Neural cell (in vitro differentiated cells): Measurements from ENCODE around the gene HSFY2. TPM values are rescaled to one million over a fixed set of nuclear protein-coding genes. Genes with fewer than 3 reads are reported as not detected.
"Not testable (repeated sequence)": the region's sequence is repeated elsewhere in the genome, so short reads cannot be mapped to it uniquely, and the experiment has no call there.

Experiments used
- H2AFZ ChIP-seq: fragments of 200-600, 300-800 bp; sonication (generic), shearing (Covaris generic); 2 replicates; pipeline ENCODE4 v1.6.0; 2014; ENCODE audit warnings: low read depth, mild to moderate bottlenecking, antibody characterized with exemption, low read length, moderate library complexity
- H3F3A ChIP-seq: fragments of 200-600 bp; shearing (Covaris generic); 2 replicates; pipeline ENCODE4 v1.6.1; 2016; ENCODE audit warnings: mild to moderate bottlenecking, moderate library complexity, mixed read lengths, antibody characterized with exemption, low read length; ENCODE audit not compliant: insufficient read depth, poor library complexity, severe bottlenecking
- H3K27ac ChIP-seq: fragments of 200-600, 300-800 bp; sonication (generic), shearing (Covaris generic); 2 replicates; pipeline ENCODE4 v1.5.1; 2014; ENCODE audit warnings: mild to moderate bottlenecking, low read length, moderate library complexity
- H3K27me3 ChIP-seq: fragments of 300-800, 200-600 bp; sonication (generic), shearing (Covaris generic); 2 replicates; pipeline ENCODE4 v1.6.0; 2014; ENCODE audit warnings: mild to moderate bottlenecking, low read depth, low read length, moderate library complexity; ENCODE audit not compliant: insufficient read depth
- H3K36me3 ChIP-seq: fragments of 300-800, 200-600 bp; sonication (generic), shearing (Covaris generic); 2 replicates; pipeline ENCODE4 v1.5.1; 2014; ENCODE audit warnings: mild to moderate bottlenecking, antibody characterized with exemption, low read length, moderate library complexity; ENCODE audit not compliant: insufficient read depth
- H3K4me2 ChIP-seq: fragments of 300-800, 200-600 bp; sonication (generic), shearing (Covaris generic); 2 replicates; pipeline ENCODE4 v1.6.0; 2014; ENCODE audit warnings: mild to moderate bottlenecking, low read length
- H3K4me3 ChIP-seq: fragments of 300-800, 200-600 bp; sonication (generic), shearing (Covaris generic); 2 replicates; pipeline ENCODE4 v1.5.1; 2014; ENCODE audit warnings: mild to moderate bottlenecking, low read length, moderate library complexity
- H3K79me2 ChIP-seq: fragments of 200-600 bp; shearing (Covaris generic); replicated peaks from 2 replicates; pipeline ENCODE4 v1.6.0; 2014; ENCODE audit warnings: mild to moderate bottlenecking, low read length, moderate library complexity; ENCODE audit not compliant: insufficient read depth
- H3K9ac ChIP-seq: fragments of 300-800, 200-600 bp; sonication (generic), shearing (Covaris generic); 2 replicates; pipeline ENCODE4 v1.6.1; 2016; ENCODE audit warnings: mild to moderate bottlenecking, low read length, mixed read lengths
- H3K9me2 ChIP-seq: fragments of 200-600 bp; shearing (Covaris generic); 2 replicates; pipeline ENCODE4 v1.6.1; 2016; ENCODE audit warnings: mild to moderate bottlenecking, low read length, mixed read lengths; ENCODE audit not compliant: insufficient read depth
- H3K9me3 ChIP-seq: fragments of 200-600, 300-800 bp; sonication (generic), shearing (Covaris generic); 2 replicates; pipeline ENCODE4 v1.6.1; 2016; ENCODE audit warnings: mild to moderate bottlenecking, mixed run types, low read length, moderate library complexity, mixed read lengths
- H4K20me1 ChIP-seq: fragments of 200-600 bp; shearing (Covaris generic); 2 replicates; pipeline ENCODE4 v1.6.1; 2016; ENCODE audit warnings: mild to moderate bottlenecking, mixed run types; ENCODE audit not compliant: insufficient read depth
- polyA minus RNA-seq: library from RNA; depleted of rRNA, polyadenylated mRNA; stranded (reverse); fragments of >200 nt; gene quantifications from 2 replicates; pipeline ENCODE4 v1.2.3, GENCODE V29; 2014
- polyA plus RNA-seq: library from polyadenylated mRNA; depleted of rRNA; stranded (reverse); fragments of >200 nt; gene quantifications from 2 replicates; pipeline ENCODE4 v1.2.3, GENCODE V29; 2014
- small RNA-seq, 3 experiments: library from RNA; depleted of rRNA; stranded (forward); fragments of <200 nt; gene quantifications; one replicate each; pipeline ENCODE3, GENCODE V24; 2012

The HSFY2 gene
- polyA plus RNA-seq (0.35 TPM in 1 of 2 replicates, not detected in the other), polyA minus RNA-seq (0.46 TPM in 1 of 2 replicates, not detected in the other)

GRCh38 chrY:18773635-18774034 is at the start of gene HSFY2:
HSFY2 (minus strand) TSS chrY:18773735; CDS start chrY:18773618, 117 bp downstream.
- not testable (repeated sequence) for H3K4me2 ChIP-seq, H4K20me1 ChIP-seq, H3K9me2 ChIP-seq, H3K4me3 ChIP-seq, H3K79me2 ChIP-seq, H3K9me3 ChIP-seq, H3K27ac ChIP-seq, H3K9ac ChIP-seq, H2AFZ ChIP-seq, H3K27me3 ChIP-seq, H3K36me3 ChIP-seq, H3F3A ChIP-seq

- H3K4me2 ChIP-seq, H4K20me1 ChIP-seq, H3K9ac ChIP-seq: not testable (repeated sequence)
Measured at GRCh38 chrY:18815751-18816150, 42.2 kb upstream of the HSFY2 start.

GRCh38 chrY:18788757-18789406 is 15.3 kb upstream of the HSFY2 start:
- H4K20me1 ChIP-seq, H3K9me3 ChIP-seq, H3F3A ChIP-seq, H3K4me2 ChIP-seq, H2AFZ ChIP-seq, H3K27ac ChIP-seq, H3K79me2 ChIP-seq, H3K4me3 ChIP-seq, H3K9me2 ChIP-seq, H3K9ac ChIP-seq, H3K36me3 ChIP-seq, H3K27me3 ChIP-seq: not testable (repeated sequence)

More at GRCh38 chrY:18815751-18816150, 42.2 kb upstream of the HSFY2 start:
- not testable (repeated sequence) for H3K36me3 ChIP-seq, H2AFZ ChIP-seq, H3K4me3 ChIP-seq, H3K9me2 ChIP-seq, H3K27ac ChIP-seq, H3F3A ChIP-seq, H3K27me3 ChIP-seq, H3K9me3 ChIP-seq, H3K79me2 ChIP-seq

- not testable (repeated sequence) for H2AFZ ChIP-seq, H3K4me2 ChIP-seq, H3F3A ChIP-seq, H3K9me3 ChIP-seq, H4K20me1 ChIP-seq, H3K27me3 ChIP-seq, H3K27ac ChIP-seq, H3K4me3 ChIP-seq, H3K36me3 ChIP-seq, H3K9ac ChIP-seq, H3K9me2 ChIP-seq, H3K79me2 ChIP-seq
Measured at GRCh38 chrY:18754077-18754476, 19.5 kb downstream of the HSFY2 start.

GRCh38 chrY:18753133-18753815 is 20.3 kb downstream of the HSFY2 start:
- not testable (repeated sequence) for H3K27me3 ChIP-seq, H3F3A ChIP-seq, H3K9me2 ChIP-seq, H3K27ac ChIP-seq, H3K36me3 ChIP-seq, H3K9ac ChIP-seq, H3K4me2 ChIP-seq, H3K4me3 ChIP-seq, H2AFZ ChIP-seq, H3K9me3 ChIP-seq, H4K20me1 ChIP-seq, H3K79me2 ChIP-seq

GRCh38 chrY:18723714-18724113 is 49.8 kb downstream of the HSFY2 start:
- H3K4me3 ChIP-seq, H3K27ac ChIP-seq, H3K9me2 ChIP-seq, H3K4me2 ChIP-seq, H2AFZ ChIP-seq, H3K9ac ChIP-seq, H3K79me2 ChIP-seq, H3K9me3 ChIP-seq, H4K20me1 ChIP-seq, H3K36me3 ChIP-seq, H3K27me3 ChIP-seq, H3F3A ChIP-seq: not testable (repeated sequence)

Small RNAs within 50 kb of the gene (small RNA-seq; reads per million reads assigned to genes)
- 0 reads per million in 3 experiments for gene GPM6BP2

Other genes starting within 250 kb of the HSFY2 start
- not detected in 2 replicates for gene HSFY1, start 227.0 kb downstream of the HSFY2 start, polyA plus RNA-seq